DMS 273 (cell line): ENCODE data around the gene FNBP1.

Source experiments
- DNase-seq: peaks from one replicate; lab custom pipeline; 2025; ENCODE audit not compliant: unreplicated experiment; lab: John Stamatoyannopoulos, UW

The FNBP1 gene

DNA sequence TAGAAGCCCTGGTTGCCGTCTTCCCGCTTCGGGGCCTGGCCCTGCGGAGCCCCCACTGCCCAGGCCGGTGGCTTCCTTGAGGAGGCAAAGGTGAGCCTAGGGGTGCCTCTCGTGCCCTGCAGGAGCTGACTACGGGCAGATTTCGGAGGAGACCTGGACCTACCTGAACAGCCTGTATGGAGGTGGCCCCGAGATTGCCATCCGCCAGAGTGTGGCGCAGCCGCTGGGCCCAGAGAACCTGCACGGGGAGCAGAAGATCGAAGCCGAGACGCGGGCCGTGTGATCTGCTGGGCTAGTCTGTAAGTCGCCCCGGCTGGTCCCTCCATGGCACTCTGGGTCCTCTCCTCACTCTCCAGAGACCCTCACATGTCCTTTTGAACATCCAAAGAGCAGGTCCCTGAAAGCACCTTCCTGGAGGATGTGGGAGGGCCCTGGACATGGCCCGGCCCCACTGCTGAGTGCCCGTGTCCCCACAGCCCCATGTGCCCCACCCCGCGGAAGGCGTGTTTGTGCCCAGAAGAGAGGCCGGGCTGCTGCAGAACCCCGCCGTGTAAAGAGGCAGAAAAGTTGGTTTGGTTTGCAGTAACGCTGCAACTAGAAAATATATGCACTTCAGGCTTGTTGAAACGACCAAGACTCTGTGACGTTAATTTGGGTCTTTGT lies 162.9 kb downstream of the FNBP1 start:
- no peak for DNase-seq

DNA sequence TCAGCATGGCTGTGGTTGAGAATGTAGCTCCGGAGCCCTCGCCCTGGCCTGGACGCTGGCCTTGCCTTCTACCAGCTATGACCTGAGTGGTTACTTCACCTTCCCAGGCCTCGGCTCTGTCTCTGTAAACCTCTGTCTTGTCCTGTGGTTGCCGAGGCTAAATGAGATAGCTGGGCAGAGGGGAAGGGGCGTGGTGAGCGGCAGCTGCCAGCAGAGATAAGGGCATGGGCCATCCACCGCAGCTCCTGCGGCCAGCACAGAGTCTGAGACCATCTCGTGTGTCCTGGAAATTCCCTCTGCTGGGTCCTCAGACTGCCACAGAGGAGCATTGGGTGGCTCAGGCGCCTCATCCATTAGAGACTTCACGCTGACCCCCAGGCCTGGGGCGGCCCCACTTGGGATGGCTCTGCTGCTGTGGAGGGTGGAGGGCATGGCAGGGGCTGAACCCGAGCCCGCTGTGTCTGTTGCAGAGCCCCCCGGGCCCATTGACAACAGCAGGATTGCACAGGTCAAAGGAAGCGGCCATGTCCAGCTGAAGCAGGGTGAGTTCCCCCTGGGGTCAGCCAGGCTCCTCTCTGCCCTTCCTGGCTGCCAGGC lies 163.8 kb downstream of the FNBP1 start:
- DNase-seq: no peak

GRCh38 chr9:129878291-129878690 lies 164.7 kb downstream of the FNBP1 start:
- no peak for DNase-seq

DNA sequence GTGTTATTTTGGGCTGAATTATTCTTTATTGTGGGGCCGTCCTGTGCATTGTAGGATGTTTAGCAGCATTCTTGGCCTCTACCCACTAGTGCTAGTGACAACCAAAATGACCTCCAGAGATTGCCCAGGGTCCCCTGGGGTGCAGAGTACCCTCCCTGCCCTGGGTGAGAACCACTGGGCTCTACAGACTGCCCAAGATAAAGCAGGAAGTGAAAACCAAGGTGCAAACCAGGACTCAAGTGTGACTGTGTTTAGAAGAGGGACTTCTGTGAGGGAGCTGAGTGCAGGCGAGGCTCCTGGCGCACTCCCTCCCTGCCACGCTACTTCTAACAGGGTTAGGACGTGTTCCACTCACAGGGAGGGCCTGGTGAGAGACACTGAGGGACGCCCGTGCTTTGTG lies 166.2 kb downstream of the FNBP1 start:
- no peak for DNase-seq

- DNase-seq: peak; percentile 88
Observed at GRCh38 chr9:129875687-129876395, 167.1 kb downstream of the FNBP1 start.

GRCh38 chr9:129875181-129875611 lies 167.8 kb downstream of the FNBP1 start:
- DNase-seq: peak; percentile 25

DNA sequence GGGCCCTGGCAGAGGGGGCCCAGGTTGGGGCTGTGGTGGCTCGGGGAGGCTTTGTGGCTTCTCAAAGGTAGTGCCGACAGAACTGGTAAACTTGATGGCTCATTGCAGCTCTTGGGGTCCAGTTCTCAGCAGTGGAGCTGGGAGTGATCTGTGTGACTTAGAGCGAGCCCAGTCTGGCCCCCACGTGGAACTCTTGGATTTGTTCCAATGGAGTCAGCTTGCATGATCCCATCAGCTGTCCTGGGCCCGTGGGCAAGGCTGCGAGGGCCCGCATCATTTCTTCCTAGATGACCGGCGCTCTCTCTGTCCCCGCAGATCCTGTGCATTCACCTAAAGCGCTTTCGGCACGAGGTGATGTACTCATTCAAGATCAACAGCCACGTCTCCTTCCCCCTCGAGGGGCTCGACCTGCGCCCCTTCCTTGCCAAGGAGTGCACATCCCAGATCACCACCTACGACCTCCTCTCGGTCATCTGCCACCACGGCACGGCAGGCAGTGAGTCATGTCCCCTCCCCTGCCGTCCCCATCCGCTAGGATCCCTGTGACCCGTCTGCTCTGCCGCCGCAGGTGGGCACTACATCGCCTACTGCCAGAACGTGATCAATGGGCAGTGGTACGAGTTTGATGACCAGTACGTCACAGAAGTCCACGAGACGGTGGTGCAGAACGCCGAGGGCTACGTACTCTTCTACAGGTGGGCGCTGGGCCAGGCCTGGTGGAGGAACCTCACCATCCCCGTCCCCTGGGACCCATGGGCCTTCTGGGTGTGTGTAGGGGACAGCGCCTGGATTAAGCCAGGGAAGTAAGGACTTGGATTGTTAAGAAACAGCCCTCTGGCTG lies 168.5 kb downstream of the FNBP1 start:
- DNase-seq: peak; percentile 32

GRCh38 chr9:129873563-129874190 lies 169.3 kb downstream of the FNBP1 start:
- DNase-seq: peak; percentile 20

- no peak for DNase-seq
Observed at GRCh38 chr9:129871046-129871445, 171.9 kb downstream of the FNBP1 start.

GRCh38 chr9:129869585-129870501 lies 173.1 kb downstream of the FNBP1 start:
- DNase-seq: no peak

DNA sequence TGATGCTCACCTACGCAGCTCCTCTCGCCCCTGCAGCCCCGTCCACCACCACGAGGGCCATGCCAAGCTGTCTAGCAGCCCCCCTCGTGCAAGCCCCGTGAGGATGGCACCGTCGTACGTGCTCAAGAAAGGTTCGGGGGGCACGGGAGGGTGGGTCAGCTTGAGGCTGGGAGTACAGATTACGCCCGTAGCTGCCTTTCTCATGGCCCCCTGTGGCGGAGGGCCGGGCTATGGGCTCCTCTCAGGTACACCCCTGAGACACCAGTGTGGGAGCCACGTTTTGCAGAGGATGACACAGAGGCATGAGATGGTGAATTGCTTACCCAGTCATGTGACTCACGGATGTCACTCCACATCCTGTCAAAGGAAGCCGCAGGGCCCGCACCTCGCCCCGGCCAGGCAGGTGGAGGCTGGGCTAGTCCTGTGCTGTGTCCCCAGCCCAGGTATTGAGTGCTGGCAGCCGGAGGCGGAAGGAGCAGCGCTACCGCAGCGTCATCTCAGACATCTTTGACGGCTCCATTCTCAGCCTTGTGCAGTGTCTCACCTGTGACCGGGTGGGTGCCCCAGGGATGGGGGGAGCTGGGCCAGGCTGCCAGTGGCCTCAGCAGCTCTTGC lies 174.0 kb downstream of the FNBP1 start:
- DNase-seq: no peak

DNA sequence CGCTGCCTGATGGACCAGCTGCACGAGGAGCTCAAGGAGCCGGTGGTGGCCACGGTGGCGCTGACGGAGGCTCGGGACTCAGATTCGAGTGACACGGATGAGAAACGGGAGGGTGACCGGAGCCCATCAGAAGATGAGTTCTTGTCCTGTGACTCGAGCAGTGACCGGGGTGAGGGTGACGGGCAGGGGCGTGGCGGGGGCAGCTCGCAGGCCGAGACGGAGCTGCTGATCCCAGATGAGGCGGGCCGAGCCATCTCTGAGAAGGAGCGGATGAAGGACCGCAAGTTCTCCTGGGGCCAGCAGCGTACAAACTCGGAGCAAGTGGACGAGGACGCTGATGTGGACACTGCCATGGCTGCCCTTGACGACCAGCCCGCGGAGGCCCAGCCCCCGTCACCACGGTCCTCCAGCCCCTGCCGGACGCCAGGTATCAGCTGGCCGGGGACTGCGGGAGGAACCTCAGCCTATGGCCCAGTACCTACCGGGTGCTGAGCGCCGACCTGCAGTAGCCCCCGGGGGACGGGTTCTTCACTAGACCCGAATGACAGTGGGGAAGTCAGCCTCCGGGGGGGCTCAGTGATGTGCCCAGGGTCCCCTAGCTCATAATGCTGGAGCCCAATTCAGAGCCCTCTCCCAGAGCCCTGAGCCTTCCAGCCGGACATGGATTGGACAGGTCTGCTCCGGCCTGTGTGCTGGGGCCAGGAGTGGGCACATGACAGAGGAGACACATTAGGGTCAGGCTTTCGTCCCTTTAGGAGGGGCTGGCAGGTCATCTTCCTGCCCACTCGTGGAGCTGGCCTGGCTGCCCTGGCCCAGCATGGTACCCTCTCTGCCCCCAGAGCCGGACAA lies 174.7 kb downstream of the FNBP1 start:
- no peak for DNase-seq

DNA sequence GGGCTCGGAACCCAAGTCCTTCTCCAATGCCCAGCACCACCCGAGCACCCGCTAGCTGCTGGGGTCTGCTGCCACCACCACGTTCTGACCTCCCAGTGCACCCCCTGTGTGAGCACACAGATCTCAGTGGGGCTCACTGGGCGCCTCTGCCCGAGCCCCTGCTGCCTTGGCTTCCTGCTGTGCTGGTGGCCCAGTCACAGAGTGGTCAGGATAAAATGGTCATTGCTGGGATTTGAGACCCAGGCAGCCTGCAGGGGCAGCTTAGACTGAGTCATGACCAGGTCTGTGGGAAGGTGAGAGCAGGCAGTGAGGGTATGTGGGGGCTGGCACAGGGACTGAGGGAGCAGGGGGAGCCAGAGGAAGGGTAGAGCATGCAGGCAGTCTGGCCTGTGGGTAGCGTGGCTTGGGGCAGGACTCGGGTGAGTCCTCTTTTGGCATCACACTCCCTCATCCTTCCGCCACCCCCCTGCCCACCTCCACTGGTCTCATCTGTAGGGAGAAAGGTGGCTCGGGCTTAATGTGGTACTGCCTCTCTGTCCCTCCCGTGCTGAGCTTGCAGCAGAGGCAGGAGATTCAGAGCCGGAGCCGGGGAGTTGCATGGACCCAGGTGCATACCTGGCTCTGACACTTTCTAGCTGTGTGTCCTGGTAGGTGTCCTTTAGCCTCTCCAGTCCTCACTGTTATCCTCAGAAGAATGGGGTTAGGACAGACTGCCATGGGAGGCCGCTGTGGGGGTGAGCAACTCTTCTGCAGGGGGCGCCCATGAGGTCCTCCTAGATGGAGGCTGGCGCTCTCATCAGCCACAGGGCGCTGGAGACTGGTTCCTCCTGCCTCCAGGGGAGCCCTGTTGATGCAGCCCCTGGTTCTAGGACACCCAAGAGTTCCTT lies 175.6 kb downstream of the FNBP1 start:
- no peak for DNase-seq

DNA sequence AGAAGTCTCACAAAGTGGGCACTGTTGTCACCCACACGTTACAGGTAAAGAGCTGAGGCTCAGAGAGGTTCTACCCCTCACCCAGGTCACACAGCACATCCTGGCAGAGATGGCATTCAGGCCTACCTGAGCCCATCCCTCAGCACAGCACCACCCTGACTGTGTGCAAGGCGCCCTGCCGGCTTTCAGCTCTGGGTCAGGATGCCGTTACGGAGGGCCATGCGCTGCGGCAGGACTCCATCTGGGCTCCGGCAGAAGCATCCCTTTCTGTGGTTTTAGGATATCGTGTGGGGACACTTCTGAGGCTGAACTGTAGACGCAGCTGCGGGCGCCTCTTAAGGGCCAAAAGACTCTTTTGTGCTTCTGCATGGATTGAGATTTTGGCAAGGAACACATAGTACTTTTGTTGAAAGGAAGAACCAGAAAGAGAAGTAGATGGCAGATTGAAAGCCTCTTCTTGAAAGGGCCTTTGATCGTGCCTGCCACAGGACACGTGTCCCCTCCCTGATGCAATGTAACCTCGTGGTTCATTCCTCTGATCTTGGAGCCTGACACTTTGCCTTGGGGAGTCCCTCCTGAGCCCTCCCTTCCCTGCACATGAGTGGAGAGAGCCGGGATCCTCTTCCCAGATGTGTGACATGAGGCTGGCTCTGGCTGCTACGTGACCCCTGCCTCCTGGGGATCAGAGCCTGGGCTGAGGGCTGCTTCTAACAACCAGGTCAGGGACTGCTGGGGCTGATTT lies 176.4 kb downstream of the FNBP1 start:
- DNase-seq: no peak

DNA sequence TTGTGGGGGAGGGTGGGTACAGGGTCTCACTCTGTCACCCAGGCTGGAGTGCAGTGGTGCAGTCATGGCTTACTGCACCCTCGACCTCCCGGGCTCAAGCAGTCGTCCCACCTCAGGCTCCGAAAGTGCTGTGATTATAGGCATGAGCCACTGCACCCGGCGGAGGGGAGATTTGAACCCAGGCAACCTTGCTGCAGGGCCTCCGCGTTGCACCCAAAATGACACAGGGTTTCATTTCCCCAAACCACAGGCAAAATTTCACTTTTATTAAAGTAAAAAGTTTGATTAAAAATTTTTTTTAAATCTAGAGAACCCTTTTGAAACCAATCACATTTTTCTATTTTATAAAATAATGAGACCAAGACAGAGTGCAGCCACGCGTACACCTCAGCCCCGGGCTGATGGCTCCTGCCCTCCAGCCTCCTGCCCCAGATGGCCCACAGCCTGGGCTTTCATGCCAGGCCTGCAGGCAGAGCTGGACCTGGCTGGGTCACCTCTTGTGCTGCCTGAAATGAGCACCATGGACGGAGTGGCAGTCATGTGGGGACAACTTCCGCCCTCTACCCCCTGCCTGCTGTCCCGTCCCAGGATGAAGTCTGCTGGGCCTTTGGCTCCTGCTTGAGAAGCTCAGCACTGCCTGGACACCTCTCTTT lies 177.2 kb downstream of the FNBP1 start:
- DNase-seq: no peak

DNA sequence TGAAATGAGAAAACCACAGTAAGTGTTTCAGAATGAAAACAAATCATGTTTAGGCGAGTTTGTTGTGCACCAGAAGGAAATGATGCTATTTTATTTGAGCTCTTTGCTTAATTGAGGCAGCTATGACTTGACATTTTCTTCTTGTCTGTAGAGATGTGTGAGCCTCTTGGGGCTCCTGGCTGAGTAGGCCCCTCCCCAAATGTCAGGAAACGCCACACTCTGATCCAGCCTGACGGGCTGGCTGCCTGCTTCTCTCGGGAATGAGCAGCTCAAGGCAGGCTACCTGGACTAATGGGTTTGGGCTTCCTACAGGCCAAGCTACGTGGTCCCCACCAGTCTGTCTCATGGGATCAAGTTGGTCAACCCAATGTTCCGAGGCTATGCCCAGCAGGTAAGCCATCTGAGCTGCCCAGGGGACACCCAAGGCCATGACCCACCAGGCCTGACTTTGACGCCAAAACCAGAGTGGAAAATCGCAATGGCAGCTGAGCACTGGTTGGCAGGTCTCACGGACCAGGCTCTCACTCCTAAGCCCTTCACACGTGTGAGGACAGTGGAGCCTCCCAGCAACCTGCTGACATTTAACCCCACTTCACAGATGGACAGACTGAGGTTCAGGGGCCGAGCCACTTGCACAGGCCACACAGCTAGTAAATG lies 177.9 kb downstream of the FNBP1 start:
- no peak for DNase-seq
